Activated CD4-positive, alpha-beta T cell treated with anti-CD3 and anti-CD28 coated beads for 36 hours (primary cell): ENCODE measurements around the gene CARD18. TPM values are rescaled to one million over a fixed set of nuclear protein-coding genes. Genes with fewer than 3 reads are reported as not detected.

Experiments used
- ATAC-seq: fragments of 200-7000 bp; cut with Tn5 transposase; one replicate; pipeline ENCODE4 v1.10.0; 2021; ENCODE audit warnings: mild to moderate bottlenecking, moderate library complexity
- CTCF ChIA-PET: fragments of 350-600 bp; sonication (Branson Sonifier 250); formaldehyde crosslinking; loops from one replicate; lab custom pipeline; 2021; ENCODE audit warnings: antibody characterized with exemption; lab: Charles Lee
- POLR2A ChIA-PET: fragments of 350-600 bp; sonication (Branson Sonifier 250); formaldehyde crosslinking; loops from one replicate; lab custom pipeline; 2021; ENCODE audit warnings: antibody characterized with exemption, inconsistent platforms; lab: Charles Lee
- DNase-seq: peaks from one replicate; pipeline ENCODE4 v3.0.0-alpha.2; 2020
- H3K27ac Mint-ChIP-seq: one replicate; pipeline ENCODE4 v1.8.0; 2021; ENCODE audit warnings: mixed read lengths
- H3K27me3 Mint-ChIP-seq: one replicate; pipeline ENCODE4 v1.8.0; 2021; ENCODE audit warnings: mixed read lengths
- H3K36me3 Mint-ChIP-seq: one replicate; pipeline ENCODE4 v1.8.0; 2021; ENCODE audit warnings: low read depth, mixed read lengths
- H3K4me1 Mint-ChIP-seq: one replicate; pipeline ENCODE4 v1.8.0; 2021; ENCODE audit warnings: mixed read lengths
- H3K4me3 Mint-ChIP-seq: one replicate; pipeline ENCODE4 v1.8.0; 2021; ENCODE audit warnings: mild to moderate bottlenecking, moderate library complexity, mixed read lengths
- H3K9me3 Mint-ChIP-seq: one replicate; pipeline ENCODE4 v1.8.0; 2021; ENCODE audit warnings: low read depth, mixed read lengths
- intact Hi-C, 2 experiments: fragments of 100-400 bp; cut with DNase I in 1 of 2; cut with micrococcal nuclease in 1 of 2; formaldehyde crosslinking; loops; one replicate each; pipeline versions ENCODE4 v1.14.2 to v1.15.1; 2022 to 2024; cut with DNase I, micrococcal nuclease
- total RNA-seq, 2 experiments: library from RNA; stranded (reverse); gene quantifications; one replicate each; pipeline ENCODE4 v1.2.3, GENCODE V29; 2021

CARD18 gene, protein sequence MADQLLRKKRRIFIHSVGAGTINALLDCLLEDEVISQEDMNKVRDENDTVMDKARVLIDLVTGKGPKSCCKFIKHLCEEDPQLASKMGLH
- not detected for total RNA-seq

DNA sequence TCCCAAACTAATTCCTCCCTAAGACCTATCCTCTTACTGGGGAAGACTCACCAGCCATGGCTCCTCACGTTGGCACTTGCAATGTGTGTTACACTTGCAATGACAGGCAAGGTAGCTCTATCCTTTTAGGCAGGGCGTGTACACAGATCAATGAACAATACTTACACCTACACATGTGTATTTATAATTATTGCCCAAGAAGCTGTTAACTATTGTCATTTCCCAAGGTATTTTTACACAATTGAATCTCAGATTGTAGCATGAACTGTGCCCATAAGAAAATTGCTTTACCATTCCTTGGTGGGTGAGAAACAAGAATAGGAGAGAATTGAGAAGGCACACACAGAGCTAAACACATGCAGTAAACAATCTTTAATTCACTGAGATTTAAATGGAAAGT is at the start of gene CARD18:
TSS of gene CARD18 (minus strand) at position 101 of the 400 bp plus-strand sequence. CDS start at position 58, 43 bp downstream.
- Mint-ChIP-seq H3K9me3 (peaks cover 4% of the 10 kb centered on the region), H3K27ac (no peak within 1 kb of the TSS), H3K4me3 (no peak within 1 kb of the TSS), H3K4me1 (no peaks in the 10 kb centered on the region), H3K36me3 (no peaks in the 10 kb centered on the region), H3K27me3 (peaks cover 4% of the 10 kb centered on the region)
- ChIA-PET CTCF (no interaction called here), POLR2A (no interaction called here)
- intact Hi-C loops, result no loop called here
- no peak for DNase-seq
- no peak for ATAC-seq

DNA sequence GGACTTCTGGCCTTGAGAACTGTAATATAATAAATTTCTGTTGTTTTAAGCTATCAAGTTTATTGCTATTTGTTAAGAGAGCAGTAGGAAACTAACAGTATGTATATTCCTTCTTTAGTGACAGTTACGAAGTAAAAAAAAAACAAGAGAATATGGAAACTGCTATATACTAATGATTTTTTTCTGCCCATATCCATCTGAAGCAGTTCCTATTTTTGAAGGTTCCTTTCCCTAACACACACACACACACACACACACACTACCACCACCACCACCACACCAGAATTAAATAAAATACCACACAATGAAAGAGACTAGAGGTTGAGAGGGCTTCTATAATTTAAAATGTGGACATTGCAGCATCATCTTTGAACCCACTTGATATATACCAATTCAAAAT is 44.4 kb upstream of the CARD18 start:
- POLR2A ChIA-PET, result no interaction called here
- intact Hi-C loops, result no loop called here
- Mint-ChIP-seq H3K4me1 (no peaks in the 10 kb centered on the region), H3K4me3 (no peak overlapping the region), H3K27ac (no peak overlapping the region), H3K36me3 (no peaks in the 10 kb centered on the region), H3K27me3 (peaks cover 3% of the 10 kb centered on the region), H3K9me3 (no peaks in the 10 kb centered on the region)
- DNase-seq (no peak), ATAC-seq (no peak)
- CTCF ChIA-PET, result interaction anchor here (0.7 kb wide), 1 partner anchor 1948 kb away, joined by 3 read pairs; no protein-coding TSS in a partner anchor

DNA sequence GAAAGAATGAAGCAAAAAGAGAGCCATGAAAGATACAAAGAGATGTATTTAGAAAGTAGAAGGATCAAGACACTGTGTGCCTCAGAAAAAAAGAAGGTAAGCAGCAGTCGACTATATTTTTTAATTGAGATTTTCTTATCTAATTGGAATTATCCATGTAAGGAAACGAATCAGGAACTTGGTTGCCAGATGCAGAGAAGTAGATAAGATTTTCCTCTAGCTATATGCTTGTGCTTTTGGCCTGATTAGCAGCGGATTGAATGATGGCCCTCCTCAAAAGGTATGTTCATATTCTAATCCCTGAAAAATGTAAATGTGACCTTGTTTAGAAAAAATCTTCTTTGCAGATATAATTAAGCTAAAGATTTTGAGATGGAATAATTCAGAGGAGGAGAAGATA is 43.9 kb upstream of the CARD18 start:
- DNase-seq, result no peak
- Mint-ChIP-seq H3K9me3 (no peaks in the 10 kb centered on the region), H3K27me3 (peaks cover 4% of the 10 kb centered on the region), H3K27ac (no peak overlapping the region), H3K4me3 (no peak overlapping the region), H3K4me1 (no peaks in the 10 kb centered on the region), H3K36me3 (no peaks in the 10 kb centered on the region)
- no peak for ATAC-seq
- ChIA-PET CTCF (interaction anchor here (0.7 kb wide), 1 partner anchor 1949 kb away, joined by 3 read pairs; no protein-coding TSS in a partner anchor), POLR2A (no interaction called here)
- intact Hi-C loops, result no loop called here

DNA sequence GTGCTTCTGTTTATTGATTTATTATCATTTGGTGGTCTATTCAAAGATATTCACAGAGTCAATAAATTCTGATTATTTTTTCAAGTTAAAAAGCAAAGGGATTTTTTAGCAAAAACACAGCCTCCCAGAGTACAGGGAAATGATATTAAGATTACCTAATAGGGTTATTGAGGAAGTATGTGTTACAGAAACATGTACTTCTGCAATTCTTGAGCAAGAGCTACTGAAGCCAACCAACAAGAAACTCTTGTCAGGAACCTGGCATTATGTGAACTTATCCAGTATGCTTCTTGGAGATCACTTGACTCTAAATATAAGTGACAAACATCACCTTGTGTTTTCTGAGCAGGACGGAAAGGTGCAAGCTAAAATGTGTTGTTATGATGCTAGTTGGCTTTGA is 42.0 kb upstream of the CARD18 start:
- H3K9me3 Mint-ChIP-seq, result no peaks in the 10 kb centered on the region
- POLR2A ChIA-PET, result no interaction called here
- peaks cover 4% of the 10 kb centered on the region for H3K27me3 Mint-ChIP-seq
- CTCF ChIA-PET, result no interaction called here
- H3K4me1 Mint-ChIP-seq, result no peaks in the 10 kb centered on the region
- no peaks in the 10 kb centered on the region for H3K36me3 Mint-ChIP-seq
- intact Hi-C loops, result no loop called here
- DNase-seq, result no peak
- ATAC-seq, result no peak
- H3K27ac Mint-ChIP-seq, result no peak overlapping the region
- H3K4me3 Mint-ChIP-seq, result no peak overlapping the region

DNA sequence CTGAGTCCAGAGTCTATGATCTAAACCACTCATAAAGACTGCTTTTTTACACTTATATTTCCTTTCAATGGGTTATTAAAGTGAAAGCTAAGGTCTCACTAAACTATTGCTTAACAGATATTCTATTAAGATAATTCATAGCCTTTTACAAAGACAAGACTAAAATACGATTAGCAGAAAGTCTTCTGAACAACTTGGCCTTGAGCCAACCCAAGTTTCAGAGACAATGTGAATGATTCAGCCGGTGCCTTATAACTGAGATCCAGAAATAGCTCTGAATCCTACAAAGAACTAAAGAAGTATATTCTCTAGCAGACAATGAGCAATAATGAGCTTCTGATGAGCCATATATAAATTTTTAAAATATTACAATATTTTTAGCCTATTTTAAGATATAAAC is 41.5 kb upstream of the CARD18 start:
- POLR2A ChIA-PET, result no interaction called here
- DNase-seq (no peak), ATAC-seq (no peak)
- no peaks in the 10 kb centered on the region for H3K9me3 Mint-ChIP-seq
- no peak overlapping the region for H3K4me3 Mint-ChIP-seq
- H3K27me3 Mint-ChIP-seq, result peaks cover 4% of the 10 kb centered on the region
- no peaks in the 10 kb centered on the region for H3K4me1 Mint-ChIP-seq
- intact Hi-C loops, result no loop called here
- CTCF ChIA-PET, result no interaction called here
- no peak overlapping the region for H3K27ac Mint-ChIP-seq
- H3K36me3 Mint-ChIP-seq, result no peaks in the 10 kb centered on the region

DNA sequence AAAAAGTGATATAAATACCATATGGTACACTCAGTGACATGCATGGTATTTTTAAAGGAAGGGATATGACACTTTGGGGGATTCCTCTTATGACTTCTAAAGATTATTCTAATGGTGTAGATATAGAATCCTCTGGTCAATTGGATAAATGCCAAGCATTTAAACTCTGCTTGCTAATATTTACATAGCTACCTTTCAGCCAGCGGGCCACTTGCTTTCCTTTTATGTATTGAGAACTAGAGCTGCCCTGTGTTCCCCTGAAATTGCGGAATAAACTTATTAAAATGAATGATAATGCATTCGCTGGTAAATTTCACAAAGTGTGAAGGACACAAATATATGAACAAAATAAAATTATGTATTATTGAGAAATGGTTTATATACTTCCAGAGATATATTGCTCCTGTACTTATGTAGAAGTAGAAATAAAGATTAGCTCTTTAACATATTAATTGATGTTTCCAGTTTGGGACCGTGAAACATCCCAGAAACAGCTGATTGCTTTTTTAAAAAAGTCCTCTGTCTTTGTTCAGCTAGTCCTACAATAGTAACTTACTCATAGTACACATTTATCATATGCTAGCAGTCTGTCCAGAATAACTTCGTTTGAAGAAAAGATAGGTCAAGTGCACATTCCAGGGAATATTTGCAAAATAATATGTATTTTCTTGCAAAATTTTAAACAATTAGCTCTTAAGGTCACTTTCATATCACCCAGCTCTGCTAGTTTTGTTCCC is 40.1 kb upstream of the CARD18 start:
- no peaks in the 10 kb centered on the region for H3K9me3 Mint-ChIP-seq
- DNase-seq, result no peak
- H3K4me3 Mint-ChIP-seq, result no peak overlapping the region
- H3K27me3 Mint-ChIP-seq, result peaks cover 7% of the 10 kb centered on the region
- no peak overlapping the region for H3K27ac Mint-ChIP-seq
- ATAC-seq, result no peak
- H3K4me1 Mint-ChIP-seq, result no peaks in the 10 kb centered on the region
- POLR2A ChIA-PET, result no interaction called here
- CTCF ChIA-PET, result no interaction called here
- intact Hi-C loops, result no loop called here
- H3K36me3 Mint-ChIP-seq, result no peaks in the 10 kb centered on the region

DNA sequence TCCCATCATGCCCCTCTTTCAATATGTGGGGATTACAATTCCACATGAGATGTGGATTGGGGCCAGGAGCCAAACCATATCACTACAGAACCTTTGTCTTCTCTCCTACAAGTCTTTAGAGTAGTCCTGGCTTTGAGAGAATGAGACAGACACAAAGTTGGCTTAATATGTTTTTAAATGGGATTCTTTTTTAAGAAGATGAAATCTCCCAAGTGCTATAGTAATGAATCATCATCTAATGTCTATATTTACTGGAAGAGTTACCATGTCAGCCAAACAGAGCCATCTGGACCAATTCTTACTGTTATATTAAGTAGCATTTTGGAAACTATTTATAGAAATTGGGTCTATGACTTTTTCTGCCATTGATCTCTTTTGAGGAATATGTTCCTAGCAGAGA is 38.1 kb upstream of the CARD18 start:
- DNase-seq, result no peak
- intact Hi-C loops, result no loop called here
- Mint-ChIP-seq H3K36me3 (no peaks in the 10 kb centered on the region), H3K27ac (no peak overlapping the region), H3K9me3 (no peaks in the 10 kb centered on the region), H3K4me3 (no peak overlapping the region), H3K4me1 (no peaks in the 10 kb centered on the region), H3K27me3 (peaks cover 7% of the 10 kb centered on the region)
- ATAC-seq, result no peak
- CTCF ChIA-PET, result no interaction called here
- POLR2A ChIA-PET, result no interaction called here

DNA sequence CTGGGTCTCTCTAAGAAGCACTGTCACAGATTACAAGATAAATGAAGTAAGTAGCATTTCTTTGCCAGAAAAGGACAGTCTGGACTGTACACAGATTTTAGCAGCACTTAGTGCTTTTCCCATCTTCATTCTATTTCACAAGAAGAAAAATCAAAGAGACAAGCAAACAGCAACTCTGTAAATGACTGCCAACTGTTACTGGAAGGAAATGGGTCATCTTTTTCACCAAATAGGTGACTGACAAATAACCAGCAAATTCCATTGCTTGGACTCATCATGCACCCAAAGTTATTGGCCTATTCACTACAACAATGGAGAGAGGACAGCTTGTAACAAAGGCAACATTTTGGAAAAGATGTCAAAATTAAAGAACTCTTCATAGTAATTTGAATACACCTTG is 28.9 kb upstream of the CARD18 start:
- CTCF ChIA-PET, result interaction anchor here (0.6 kb wide), 1 partner anchor 373 kb away, joined by 3 read pairs; no protein-coding TSS in a partner anchor
- no peak overlapping the region for H3K4me3 Mint-ChIP-seq
- intact Hi-C loops, result no loop called here
- H3K9me3 Mint-ChIP-seq, result peaks cover 7% of the 10 kb centered on the region
- no peak for DNase-seq
- no peak overlapping the region for H3K27ac Mint-ChIP-seq
- ATAC-seq, result no peak
- POLR2A ChIA-PET, result no interaction called here
- no peaks in the 10 kb centered on the region for H3K4me1 Mint-ChIP-seq
- no peaks in the 10 kb centered on the region for H3K36me3 Mint-ChIP-seq
- no peaks in the 10 kb centered on the region for H3K27me3 Mint-ChIP-seq

DNA sequence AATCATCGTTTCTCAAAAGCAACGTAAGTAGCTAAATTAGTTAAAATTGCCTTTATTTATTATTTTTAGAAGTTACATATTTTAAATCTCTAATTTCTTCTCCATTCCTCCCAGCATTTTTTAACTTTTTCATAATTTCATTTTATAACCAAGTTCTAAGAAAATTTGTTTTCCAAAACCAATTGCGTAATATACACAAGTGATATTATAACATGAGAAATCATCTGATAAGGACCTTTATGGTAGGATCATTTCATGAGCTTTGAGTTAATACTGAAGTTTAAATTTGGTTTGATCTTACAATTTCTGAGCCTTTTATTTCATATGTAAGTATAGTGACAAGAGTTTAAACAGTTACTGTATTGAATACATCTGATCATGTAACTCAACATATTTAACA is 27.7 kb upstream of the CARD18 start:
- no peaks in the 10 kb centered on the region for H3K4me1 Mint-ChIP-seq
- DNase-seq, result no peak
- ATAC-seq, result no peak
- H3K9me3 Mint-ChIP-seq, result peaks cover 4% of the 10 kb centered on the region
- no peak overlapping the region for H3K4me3 Mint-ChIP-seq
- H3K36me3 Mint-ChIP-seq, result no peaks in the 10 kb centered on the region
- ChIA-PET POLR2A (no interaction called here), CTCF (interaction anchor here (0.6 to 2.0 kb wide), 3 partner anchors 9 to 606 kb away, joined by 3 to 5 read pairs (median 3); no protein-coding TSS in a partner anchor)
- H3K27ac Mint-ChIP-seq, result no peak overlapping the region
- intact Hi-C loops, result no loop called here
- H3K27me3 Mint-ChIP-seq, result no peaks in the 10 kb centered on the region

DNA sequence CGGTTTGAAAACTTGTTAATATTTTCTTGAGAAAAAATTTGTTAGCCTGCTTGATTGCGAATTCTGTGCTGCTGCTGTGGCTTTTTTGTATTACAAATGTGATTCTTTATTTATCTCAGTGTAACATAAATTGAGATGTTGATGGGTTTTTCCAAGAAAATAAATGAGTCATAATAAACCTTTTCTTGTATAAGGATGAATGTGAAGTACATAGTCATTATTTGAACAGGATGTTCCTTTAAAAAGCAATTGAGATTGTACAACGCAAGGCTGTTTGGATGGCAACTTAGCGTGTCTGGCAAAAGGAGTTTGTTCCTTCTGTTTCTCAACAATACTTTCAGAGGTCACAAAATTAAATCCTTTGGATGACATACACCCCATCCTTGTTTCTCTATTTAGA is 24.6 kb upstream of the CARD18 start:
- no peak for DNase-seq
- no peaks in the 10 kb centered on the region for H3K4me1 Mint-ChIP-seq
- no peak overlapping the region for H3K4me3 Mint-ChIP-seq
- no peak for ATAC-seq
- CTCF ChIA-PET, result no interaction called here
- H3K36me3 Mint-ChIP-seq, result no peaks in the 10 kb centered on the region
- H3K27ac Mint-ChIP-seq, result no peak overlapping the region
- intact Hi-C loops, result no loop called here
- H3K9me3 Mint-ChIP-seq, result no peaks in the 10 kb centered on the region
- POLR2A ChIA-PET, result no interaction called here
- H3K27me3 Mint-ChIP-seq, result no peaks in the 10 kb centered on the region

DNA sequence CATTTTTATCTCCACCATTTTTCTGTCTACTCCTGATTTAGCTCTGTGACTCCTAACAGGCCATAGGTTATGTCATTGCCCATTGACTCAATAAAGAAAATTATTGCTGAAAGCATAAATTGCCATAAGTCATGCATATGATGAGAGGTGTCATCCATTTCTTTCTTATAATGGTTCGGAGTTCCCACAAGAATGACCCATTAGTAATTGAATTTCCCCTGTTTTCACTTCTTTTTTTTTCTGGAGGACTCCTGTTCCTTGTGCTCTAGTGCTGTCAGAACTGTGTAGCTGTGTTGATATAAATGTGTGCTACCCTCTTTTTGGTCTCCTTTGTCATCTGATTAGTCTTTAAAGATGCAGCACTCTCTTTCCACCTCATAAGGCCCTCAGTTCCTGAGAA is 22.9 kb upstream of the CARD18 start:
- Mint-ChIP-seq H3K4me3 (no peak overlapping the region), H3K27me3 (no peaks in the 10 kb centered on the region), H3K4me1 (no peaks in the 10 kb centered on the region), H3K9me3 (no peaks in the 10 kb centered on the region), H3K36me3 (no peaks in the 10 kb centered on the region), H3K27ac (no peak overlapping the region)
- intact Hi-C loops, result no loop called here
- ATAC-seq (no peak), DNase-seq (no peak)
- POLR2A ChIA-PET, result no interaction called here
- CTCF ChIA-PET, result interaction anchor here (0.7 kb wide), 1 partner anchor 448 kb away, joined by 3 read pairs; no protein-coding TSS in a partner anchor

DNA sequence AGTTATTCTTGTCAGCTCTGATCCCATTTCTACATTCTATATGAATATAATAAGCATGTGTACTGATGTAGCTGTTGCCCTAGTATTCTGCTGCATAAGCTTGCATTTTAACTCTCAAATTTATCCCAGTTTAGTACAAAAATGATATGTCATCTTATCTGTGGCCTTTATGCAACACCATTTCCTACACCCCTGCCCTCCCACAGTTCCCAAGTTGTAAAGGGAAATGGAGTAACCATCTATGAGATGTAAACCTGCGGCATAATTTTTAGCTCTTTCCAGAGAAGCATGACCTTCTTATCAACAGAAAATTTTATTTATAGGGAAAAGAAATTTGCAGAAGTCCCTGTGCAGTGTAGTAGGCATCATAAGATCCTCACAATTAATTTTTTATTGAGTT is 18.9 kb upstream of the CARD18 start:
- Mint-ChIP-seq H3K9me3 (no peaks in the 10 kb centered on the region), H3K27me3 (no peaks in the 10 kb centered on the region), H3K4me1 (no peaks in the 10 kb centered on the region), H3K36me3 (no peaks in the 10 kb centered on the region), H3K27ac (no peak overlapping the region), H3K4me3 (no peak overlapping the region)
- ChIA-PET POLR2A (no interaction called here), CTCF (interaction anchor here (1.6 kb wide), 1 partner anchor 9 kb away, joined by 5 read pairs; no protein-coding TSS in a partner anchor)
- ATAC-seq, result no peak
- intact Hi-C loops, result no loop called here
- DNase-seq, result no peak
